Measurements from ENCODE around the gene MYL12B.

MYL12B gene

DNA sequence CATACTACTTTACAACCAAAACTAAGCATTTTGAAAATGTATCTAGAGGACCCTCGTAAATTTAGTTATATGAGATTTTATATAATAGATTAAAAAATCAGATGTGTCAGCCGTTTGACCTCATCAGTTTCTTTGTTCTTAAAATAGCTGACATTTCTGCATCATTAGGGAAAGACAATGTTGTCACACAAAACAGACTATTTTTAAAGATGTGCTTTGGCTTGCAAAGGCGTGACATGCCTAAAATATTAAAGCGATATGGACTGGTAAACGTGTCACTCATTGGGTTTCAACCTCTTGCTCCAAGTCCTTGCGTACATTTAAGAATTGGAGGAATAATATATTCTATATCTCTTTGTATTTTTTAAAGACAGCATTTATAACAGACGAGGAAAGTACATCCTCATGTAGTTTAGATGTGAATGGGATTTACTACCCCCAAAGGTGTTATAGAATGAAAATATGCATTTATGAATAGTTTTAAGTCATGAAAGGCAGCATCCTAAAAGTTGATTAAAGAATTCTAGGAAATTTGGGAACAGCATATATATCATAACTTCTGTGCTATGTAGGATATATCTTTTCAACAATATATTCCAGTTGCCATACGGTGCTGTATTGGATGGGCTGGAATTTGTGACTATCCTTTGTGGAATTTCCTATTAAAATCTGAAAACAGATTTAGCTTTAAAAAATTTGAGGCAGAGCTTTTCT lies 10.5 kb upstream of the MYL12B start:
- no peak overlapping the region for H3K9ac ChIP-seq (ENCODE audit: low read length)
- peaks cover 27% of the 10 kb centered on the region for H3K4me1 ChIP-seq (ENCODE audit: low read length)
- H3K36me3 ChIP-seq (replicated peaks; ENCODE audit: insufficient read depth, low read length): peaks cover 21% of the 10 kb centered on the region
- DNase-seq: no peak
- no peak overlapping the region for H2AFZ ChIP-seq (ENCODE audit: low read length)
- peaks cover 66% of the 10 kb centered on the region for H3K79me2 ChIP-seq (ENCODE audit: low read length)
- H3K4me2 ChIP-seq (ENCODE audit: low read depth, low read length): no peak overlapping the region
- H4K20me1 ChIP-seq (ENCODE audit: insufficient read depth, low read length): peaks cover 19% of the 10 kb centered on the region
- no peaks in the 10 kb centered on the region for H3K9me2 ChIP-seq (replicated peaks; ENCODE audit: insufficient read depth, low read length)
- H3K4me3 ChIP-seq (ENCODE audit: low read length): no peak overlapping the region
- no peaks in the 10 kb centered on the region for H3K9me3 ChIP-seq (replicated peaks; ENCODE audit: insufficient read depth, low read length)
- H3K27me3 ChIP-seq (replicated peaks; ENCODE audit: insufficient read depth, low read length): no peaks in the 10 kb centered on the region
- no peak overlapping the region for H3K27ac ChIP-seq (ENCODE audit: low read length)
- TF ChIP-seq, protein P1, sequence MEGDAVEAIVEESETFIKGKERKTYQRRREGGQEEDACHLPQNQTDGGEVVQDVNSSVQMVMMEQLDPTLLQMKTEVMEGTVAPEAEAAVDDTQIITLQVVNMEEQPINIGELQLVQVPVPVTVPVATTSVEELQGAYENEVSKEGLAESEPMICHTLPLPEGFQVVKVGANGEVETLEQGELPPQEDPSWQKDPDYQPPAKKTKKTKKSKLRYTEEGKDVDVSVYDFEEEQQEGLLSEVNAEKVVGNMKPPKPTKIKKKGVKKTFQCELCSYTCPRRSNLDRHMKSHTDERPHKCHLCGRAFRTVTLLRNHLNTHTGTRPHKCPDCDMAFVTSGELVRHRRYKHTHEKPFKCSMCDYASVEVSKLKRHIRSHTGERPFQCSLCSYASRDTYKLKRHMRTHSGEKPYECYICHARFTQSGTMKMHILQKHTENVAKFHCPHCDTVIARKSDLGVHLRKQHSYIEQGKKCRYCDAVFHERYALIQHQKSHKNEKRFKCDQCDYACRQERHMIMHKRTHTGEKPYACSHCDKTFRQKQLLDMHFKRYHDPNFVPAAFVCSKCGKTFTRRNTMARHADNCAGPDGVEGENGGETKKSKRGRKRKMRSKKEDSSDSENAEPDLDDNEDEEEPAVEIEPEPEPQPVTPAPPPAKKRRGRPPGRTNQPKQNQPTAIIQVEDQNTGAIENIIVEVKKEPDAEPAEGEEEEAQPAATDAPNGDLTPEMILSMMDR (IDR thresholded peaks at IDR 0.05; ENCODE audit: low read length): no peak
- TF ChIP-seq EZH2 (optimal IDR thresholded peaks at IDR 0.05; ENCODE audit: low read depth, low read length): no peak
- no peak for TF ChIP-seq EZH2phosphoT487 (IDR thresholded peaks at IDR 0.05; ENCODE audit: low read length)
- peaks cover 28% of the 10 kb centered on the region for H3F3A ChIP-seq (ENCODE audit: insufficient read depth, low read length)

DNA sequence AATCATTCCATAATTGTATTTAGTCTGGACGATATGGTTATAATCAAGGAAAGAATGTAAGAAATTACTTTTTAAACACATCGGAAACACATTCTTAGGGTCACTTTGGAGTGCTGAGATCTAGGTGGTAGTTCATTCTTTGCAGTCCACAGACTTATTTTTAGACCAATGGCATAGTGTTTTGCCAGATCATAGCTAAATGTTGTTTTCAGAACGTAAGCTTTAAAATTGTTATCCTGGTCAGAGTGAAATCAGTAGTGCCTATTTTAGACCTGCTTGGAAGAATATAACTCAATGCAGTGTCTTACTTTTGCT lies 10.0 kb upstream of the MYL12B start:
- H3K27me3 ChIP-seq (replicated peaks; ENCODE audit: insufficient read depth, low read length): no peaks in the 10 kb centered on the region
- no peak overlapping the region for H3K27ac ChIP-seq (ENCODE audit: low read length)
- peaks cover 32% of the 10 kb centered on the region for H3K4me1 ChIP-seq (ENCODE audit: low read length)
- no peak overlapping the region for H2AFZ ChIP-seq (ENCODE audit: low read length)
- H3K9me3 ChIP-seq (replicated peaks; ENCODE audit: insufficient read depth, low read length): no peaks in the 10 kb centered on the region
- H3K36me3 ChIP-seq (replicated peaks; ENCODE audit: insufficient read depth, low read length): peaks cover 21% of the 10 kb centered on the region
- H3K79me2 ChIP-seq (ENCODE audit: low read length): peaks cover 66% of the 10 kb centered on the region
- H4K20me1 ChIP-seq (ENCODE audit: insufficient read depth, low read length): peaks cover 19% of the 10 kb centered on the region
- H3F3A ChIP-seq (ENCODE audit: insufficient read depth, low read length): peaks cover 28% of the 10 kb centered on the region
- H3K9ac ChIP-seq (ENCODE audit: low read length): no peak overlapping the region
- no peaks in the 10 kb centered on the region for H3K9me2 ChIP-seq (replicated peaks; ENCODE audit: insufficient read depth, low read length)
- no peak for DNase-seq
- no peak overlapping the region for H3K4me2 ChIP-seq (ENCODE audit: low read depth, low read length)
- no peak overlapping the region for H3K4me3 ChIP-seq (ENCODE audit: low read length)
- TF ChIP-seq, protein P1 (IDR thresholded peaks at IDR 0.05; ENCODE audit: low read length): no peak
- TF ChIP-seq EZH2 (optimal IDR thresholded peaks at IDR 0.05; ENCODE audit: low read depth, low read length) (no peak), EZH2phosphoT487 (IDR thresholded peaks at IDR 0.05; ENCODE audit: low read length) (no peak)

DNA sequence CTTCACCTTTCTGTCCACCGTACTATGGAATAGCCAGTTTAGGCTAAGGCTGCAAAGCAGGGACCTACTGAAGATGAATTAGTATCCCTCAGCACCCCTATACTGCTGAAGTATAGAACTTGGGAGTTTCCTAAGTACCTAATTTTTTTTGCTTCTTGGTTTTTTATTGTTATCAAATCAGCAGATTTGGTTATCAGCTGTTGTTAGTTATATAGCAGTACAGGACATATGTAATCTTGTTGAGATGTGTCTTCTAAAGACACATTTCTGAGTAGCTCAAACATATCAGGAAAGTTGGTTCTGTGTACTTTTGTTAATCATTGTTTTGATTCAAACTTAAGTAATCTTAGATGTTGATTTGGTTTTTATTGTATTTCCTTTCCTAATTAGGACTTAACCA lies 9.1 kb upstream of the MYL12B start:
- no peak for DNase-seq

More for the DNA sequence above, 9.1 kb upstream of the MYL12B start:
- Histone ChIP-seq H3K27ac (ENCODE audit: low read length) (no peak overlapping the region), H3F3A (ENCODE audit: insufficient read depth, low read length) (peaks cover 27% of the 10 kb centered on the region), H4K20me1 (ENCODE audit: insufficient read depth, low read length) (peaks cover 19% of the 10 kb centered on the region), H3K4me3 (ENCODE audit: low read length) (no peak overlapping the region), H3K9ac (ENCODE audit: low read length) (no peak overlapping the region), H2AFZ (ENCODE audit: low read length) (no peak overlapping the region), H3K79me2 (ENCODE audit: low read length) (peaks cover 69% of the 10 kb centered on the region), H3K4me1 (ENCODE audit: low read length) (peaks cover 39% of the 10 kb centered on the region), H3K27me3 (replicated peaks; ENCODE audit: insufficient read depth, low read length) (no peaks in the 10 kb centered on the region), H3K9me2 (replicated peaks; ENCODE audit: insufficient read depth, low read length) (no peaks in the 10 kb centered on the region), H3K9me3 (replicated peaks; ENCODE audit: insufficient read depth, low read length) (no peaks in the 10 kb centered on the region), H3K36me3 (replicated peaks; ENCODE audit: insufficient read depth, low read length) (peaks cover 21% of the 10 kb centered on the region), H3K4me2 (ENCODE audit: low read depth, low read length) (no peak overlapping the region)
- TF ChIP-seq EZH2 (optimal IDR thresholded peaks at IDR 0.05; ENCODE audit: low read depth, low read length) (no peak), EZH2phosphoT487 (IDR thresholded peaks at IDR 0.05; ENCODE audit: low read length) (no peak)
- TF ChIP-seq, protein P1 (IDR thresholded peaks at IDR 0.05; ENCODE audit: low read length): no peak

Measured in MM.1S (cell line).